Measurements from ENCODE around the gene GBX1.

GBX1 gene

GRCh38 chr7:151172273-151173141 is 5.0 kb upstream of the GBX1 start:
- DNase-seq = peak; percentile 86

DNA sequence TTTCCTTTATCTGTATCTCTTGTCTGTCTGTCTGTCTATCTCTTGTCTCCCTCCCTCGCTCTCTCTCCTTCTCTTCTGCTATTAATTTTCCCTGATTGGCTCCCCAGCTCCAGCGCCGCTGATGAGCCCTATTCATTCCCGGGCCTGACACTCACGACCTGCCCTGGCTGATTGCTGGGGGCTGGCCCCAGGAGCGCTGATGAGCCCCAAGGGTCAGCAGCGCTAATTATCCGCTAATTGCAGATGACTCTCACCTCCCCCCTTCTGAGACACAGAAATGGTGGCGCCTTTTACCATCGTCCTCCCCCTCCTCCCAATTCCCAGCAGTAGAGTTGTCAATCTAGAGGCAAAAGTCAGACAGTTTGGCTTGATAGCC is 1.3 kb upstream of the GBX1 start:
- DNase-seq = no peak

DNA sequence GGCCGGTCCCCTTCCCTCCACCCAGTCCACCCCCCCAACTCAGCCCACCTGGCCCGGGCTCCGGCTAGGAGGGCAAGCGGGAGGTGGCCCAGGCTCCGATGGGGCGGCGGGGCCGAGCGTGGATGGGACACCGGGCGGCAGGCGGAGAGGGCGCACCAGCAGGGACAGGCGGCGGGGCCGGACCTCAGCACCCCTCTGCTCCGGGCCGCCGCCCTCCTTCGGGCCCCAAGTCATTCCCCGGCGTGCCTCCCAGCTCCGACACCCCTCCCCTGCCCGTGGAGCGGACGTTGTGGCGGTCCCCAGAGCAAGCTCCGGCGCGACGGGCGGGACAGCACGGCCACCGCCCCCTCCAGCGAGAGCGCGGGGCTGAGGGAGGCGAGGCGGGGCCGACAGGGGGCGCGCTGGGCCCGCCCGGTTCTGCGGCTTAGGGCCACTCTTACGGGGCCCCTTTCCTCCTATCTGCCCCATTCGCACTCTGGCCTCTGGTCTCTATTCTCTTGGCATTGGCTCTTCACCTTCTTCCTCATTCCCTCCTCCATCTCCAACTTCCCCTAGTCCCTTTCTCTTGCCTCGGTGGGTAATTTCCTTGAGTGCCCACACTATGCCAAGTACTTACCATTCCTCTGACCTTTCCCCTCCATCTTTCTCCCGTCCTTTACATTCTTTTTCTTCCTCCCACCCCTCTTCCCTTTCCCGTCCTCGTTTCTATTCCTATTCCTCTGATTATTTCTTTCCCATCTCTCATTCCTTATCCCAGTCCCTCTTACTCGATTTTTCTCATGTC is 701 bp upstream of the GBX1 start:
- DNase-seq = peak; percentile 66

GRCh38 chr7:151166629-151167196 is 781 bp downstream of the GBX1 start:
- no peak for DNase-seq

- DNase-seq = no peak
Observed at GRCh38 chr7:151161757-151162156, 5.7 kb downstream of the GBX1 start.

DNA sequence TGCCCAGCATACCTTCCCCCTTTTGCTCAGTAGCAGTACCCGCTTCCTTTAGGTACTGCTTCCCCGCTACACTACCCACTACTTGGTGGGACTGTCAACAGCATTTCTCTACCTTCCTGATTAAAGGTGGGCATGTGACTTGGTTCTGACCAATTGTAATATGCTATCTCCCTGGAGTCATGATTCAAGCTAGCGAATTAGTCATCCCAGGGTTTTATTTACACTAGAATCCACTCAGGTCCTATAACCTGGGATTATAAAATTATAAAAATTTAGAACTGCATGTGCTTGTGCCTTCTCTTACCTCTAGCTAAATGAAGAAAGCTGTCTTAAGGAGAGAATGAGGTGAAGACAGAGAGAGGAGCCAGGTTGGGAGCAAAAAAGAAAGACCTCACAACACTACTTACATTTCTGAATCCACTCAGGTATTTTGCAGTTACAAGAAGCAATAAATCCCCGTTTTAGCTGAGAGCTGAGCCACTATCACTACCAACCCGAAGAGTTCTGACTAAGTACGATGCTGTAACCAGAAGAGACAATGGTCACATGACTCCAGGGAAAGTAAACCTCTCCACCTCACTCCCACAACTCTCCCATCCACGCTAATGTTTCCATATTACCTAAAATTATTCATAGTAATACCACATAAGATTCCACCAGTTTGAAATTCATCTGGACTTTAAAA is 9.7 kb downstream of the GBX1 start:
- DNase-seq = no peak

GRCh38 chr7:151152643-151153513 is 14.6 kb downstream of the GBX1 start:
- DNase-seq = no peak

GRCh38 chr7:151150388-151150787 is 17.1 kb downstream of the GBX1 start:
- no peak for DNase-seq

GRCh38 chr7:151148319-151149259 is 18.9 kb downstream of the GBX1 start:
- DNase-seq = no peak

GRCh38 chr7:151146761-151147160 is 20.7 kb downstream of the GBX1 start:
- DNase-seq = no peak

DNA sequence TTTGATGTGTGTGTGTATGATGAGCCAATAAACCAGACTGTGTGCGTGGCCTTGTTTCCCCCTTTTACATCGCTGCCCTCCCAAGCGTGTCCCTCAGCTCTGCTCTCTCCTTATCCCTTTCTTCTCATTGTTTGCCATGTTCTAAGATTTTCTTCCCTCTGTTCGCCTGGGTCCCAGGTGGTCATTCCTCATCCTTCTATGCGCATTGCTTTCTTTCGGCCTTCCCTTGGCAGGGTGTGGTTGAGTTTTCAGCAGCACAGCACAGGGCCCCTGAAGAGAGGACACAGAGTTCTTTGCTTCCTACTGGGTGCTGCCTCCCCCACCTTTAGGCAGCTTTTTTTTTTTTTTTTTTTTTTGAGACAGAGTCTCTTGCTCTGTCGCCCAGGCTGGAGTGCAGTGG is 23.1 kb downstream of the GBX1 start:
- DNase-seq = no peak

- DNase-seq = no peak
Observed at GRCh38 chr7:151143261-151144015, 24.1 kb downstream of the GBX1 start.

GRCh38 chr7:151142686-151143040 is 24.8 kb downstream of the GBX1 start:
- DNase-seq = no peak

GRCh38 chr7:151141855-151142685 is 25.4 kb downstream of the GBX1 start:
- no peak for DNase-seq

- DNase-seq = no peak
Observed at GRCh38 chr7:151141311-151141854, 26.1 kb downstream of the GBX1 start.

DNA sequence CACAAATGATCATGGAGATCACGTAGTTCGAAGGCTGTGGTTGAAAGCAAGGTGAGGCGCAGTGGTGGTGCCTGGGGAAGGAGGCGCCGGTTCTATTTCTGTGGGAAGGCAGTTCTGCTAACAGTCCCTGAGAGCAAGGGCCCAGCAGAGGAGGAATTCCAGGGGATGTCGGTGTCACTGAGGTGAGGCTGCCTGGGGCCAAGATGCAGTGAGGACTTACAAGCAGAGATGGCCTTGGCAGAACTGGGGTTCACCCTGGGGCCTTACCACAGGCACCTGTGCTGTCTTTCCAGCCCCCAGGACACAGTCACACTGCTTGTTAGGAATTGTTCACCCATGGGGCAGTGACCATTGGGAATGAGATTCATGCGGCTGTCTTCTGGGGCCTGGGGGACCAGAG is 26.7 kb downstream of the GBX1 start:
- no peak for DNase-seq

GRCh38 chr7:151139791-151140190 is 27.7 kb downstream of the GBX1 start:
- peak; percentile 21 for DNase-seq

- peak; percentile 16 for DNase-seq
Observed at GRCh38 chr7:151139071-151139790, 28.3 kb downstream of the GBX1 start.

All from activated CD4-positive, CD25-positive, alpha-beta regulatory T cell treated with anti-CD3 and anti-CD28 coated beads, Interleukin-2, amount 50 U/mL, for 72 hours (primary cell).